Pancreas (tissue), 10 donors: ENCODE results near the gene RBFOX1. TPM values are rescaled to one million over a fixed set of nuclear protein-coding genes. Genes with fewer than 3 reads are reported as not detected.

Experiments
- ATAC-seq, 4 donors: fragments of 200-7000 bp; cut with Tn5 transposase; one replicate each; pipeline versions ENCODE4 v1.8.0 to v1.9.1; 2020; ENCODE audit warnings: mild to moderate bottlenecking in 4 of 4, moderate library complexity in 4 of 4
- DNase-seq, 6 donors: peaks; one replicate each; pipeline ENCODE4 v3.0.0-alpha.2; 2020
- FAIRE-seq: peaks from 2 replicates; lab custom pipeline; 2012; peaks lifted over from hg19 to GRCh38; lab: Jason Lieb, UNC
- H3K27ac ChIP-seq, 4 donors: fragments of 200-600 bp; sonication (generic); 1 replicate in 3 of 4; 2 replicates in 1 of 4; pipeline versions ENCODE4 v1.5.0 to v1.8.0; 2020
- H3K27me3 ChIP-seq, 4 donors: fragments of 200-600 bp; one replicate each; pipeline ENCODE4 v1.8.0; 2021
- H3K36me3 ChIP-seq, 3 donors: fragments of 200-600 bp; sonication (generic) in 1 of 3; one replicate each; pipeline versions ENCODE4 v1.5.0 to v1.8.0; 2020 to 2021
- H3K4me1 ChIP-seq, 3 donors: fragments of 200-600 bp; one replicate each; pipeline ENCODE4 v1.8.0; 2021
- H3K4me3 ChIP-seq, 4 donors: fragments of 200-600 bp; sonication (generic) in 2 of 4; one replicate each; pipeline versions ENCODE4 v1.5.0 to v1.8.0; 2020 to 2021
- H3K9me3 ChIP-seq, 4 donors: fragments of 200-600 bp; one replicate each; pipeline ENCODE4 v1.8.0; 2021
- CTCF ChIP-seq, 4 donors: fragments of 200-600 bp; sonication (generic) in 3 of 4; IDR thresholded peaks; one replicate each; pipeline versions ENCODE4 v1.5.0 to v1.8.0; 2021; ENCODE audit warnings: antibody characterized with exemption in 4 of 4
- WGBS, 2 donors: extraction: QIAGEN DNeasy Blood & Tissue Kit; methylation state at CpG; one replicate each; pipeline ENCODE4 v1.1.7; 2013; 5-methylcytosine and 5-hydroxymethylcytosine counted together
- intact Hi-C, 3 donors: fragments of 100-400 bp; cut with DNase I; formaldehyde crosslinking; loops; one replicate each; pipeline versions ENCODE4 v1.11.1 to v1.14.2; 2022
- polyA plus RNA-seq, 2 donors: library from polyadenylated mRNA; stranded (reverse); fragments of 200-250 nt; gene quantifications; one replicate each; pipeline ENCODE4 v1.2.3, GENCODE V29; 2013
- total RNA-seq, 6 donors: library from RNA; stranded (reverse); fragmentation: NEBNext Ultra II Directional in 4 of 6; extraction: Animal tissue kit (Norgen Biotek cat#: 25700) in 4 of 6; gene quantifications; one replicate each; pipeline versions ENCODE4 v1.2.1 to v1.2.4, GENCODE V29; 2021 to 2023
- donor health status: healthy with polysubstance abuse.
- donor health status: DM: no; HTN: no; CAD: no; lungs with moderate emphysema.
- donor health status: DM: no; HTN: no; CAD: no.
- donor health status: control.
- donor health status: control.
- donor health status: Bipolar disorder and iron deficiency.
- donor health status: DM: yes; HTN: yes; CAD: no.
- donor health status: DM: no; HTN: no; CAD: no.
- donor health status: DM: no; HTN: no; CAD: no.
- donor health status: DM: yes; HTN: yes; CAD: no.

The RBFOX1 gene
- total and polyA plus RNA-seq, 8 donors: 0.12 to 0.28 (median 0.15) TPM; not detected in 3

DNA sequence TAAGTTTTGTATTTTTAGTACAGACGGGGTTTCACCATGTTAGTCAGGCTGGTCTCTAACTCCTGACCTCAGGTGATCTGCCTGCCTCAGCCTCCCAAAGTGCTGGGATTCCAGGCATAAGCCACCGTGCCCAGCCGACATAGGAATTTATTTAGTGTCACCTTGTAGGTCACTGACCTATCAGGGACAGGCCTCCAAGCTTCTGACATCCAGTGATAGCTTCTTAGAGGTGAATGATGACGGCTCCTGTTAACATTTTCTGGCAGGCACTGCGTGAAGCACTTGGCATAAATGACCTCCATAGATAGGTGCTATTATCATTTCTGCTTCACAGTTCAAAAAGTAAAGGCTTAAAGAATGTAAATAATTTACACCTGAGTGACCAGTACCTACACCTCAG is 71.6 kb downstream of the RBFOX1 start:
- Histone ChIP-seq H3K4me1 (no peaks in the 10 kb centered on the region), H3K9me3 (no peaks in the 10 kb centered on the region), H3K36me3 (no peaks in the 10 kb centered on the region), H3K4me3 (no peak overlapping the region), H3K27me3 (peaks cover 0 to 11% (median 0%) of the 10 kb centered on the region in 4 donors), H3K27ac (no peak overlapping the region)
- TF ChIP-seq CTCF (IDR thresholded peaks at IDR 0.05): no peak
- 14 to 19% methylated on average over 5 of the region's 5 CpGs for WGBS, 2 donors
- DNase-seq (no peak), FAIRE-seq (no peak), ATAC-seq (no peak)
- intact Hi-C loops: no loop called here

GRCh38 chr16:7405166-7405565 is 72.5 kb downstream of the RBFOX1 start:
- no peaks in the 10 kb centered on the region for H3K9me3 ChIP-seq
- no peaks in the 10 kb centered on the region for H3K4me1 ChIP-seq
- peaks cover 0 to 10% (median 0%) of the 10 kb centered on the region in 4 donors for H3K27me3 ChIP-seq
- WGBS, 2 donors: 14 to 17% methylated on average over 16 of the region's 16 CpGs
- ATAC-seq (peak in 3 of 4 donors; percentile 84 to 89 (median 86)), DNase-seq (peak; percentile 20 to 54 (median 32)), FAIRE-seq (no peak)
- no peak overlapping the region for H3K4me3 ChIP-seq
- H3K27ac ChIP-seq: no peak overlapping the region
- H3K36me3 ChIP-seq: no peaks in the 10 kb centered on the region
- no peak for TF ChIP-seq CTCF (IDR thresholded peaks at IDR 0.05)
- intact Hi-C loops: no loop called here

DNA sequence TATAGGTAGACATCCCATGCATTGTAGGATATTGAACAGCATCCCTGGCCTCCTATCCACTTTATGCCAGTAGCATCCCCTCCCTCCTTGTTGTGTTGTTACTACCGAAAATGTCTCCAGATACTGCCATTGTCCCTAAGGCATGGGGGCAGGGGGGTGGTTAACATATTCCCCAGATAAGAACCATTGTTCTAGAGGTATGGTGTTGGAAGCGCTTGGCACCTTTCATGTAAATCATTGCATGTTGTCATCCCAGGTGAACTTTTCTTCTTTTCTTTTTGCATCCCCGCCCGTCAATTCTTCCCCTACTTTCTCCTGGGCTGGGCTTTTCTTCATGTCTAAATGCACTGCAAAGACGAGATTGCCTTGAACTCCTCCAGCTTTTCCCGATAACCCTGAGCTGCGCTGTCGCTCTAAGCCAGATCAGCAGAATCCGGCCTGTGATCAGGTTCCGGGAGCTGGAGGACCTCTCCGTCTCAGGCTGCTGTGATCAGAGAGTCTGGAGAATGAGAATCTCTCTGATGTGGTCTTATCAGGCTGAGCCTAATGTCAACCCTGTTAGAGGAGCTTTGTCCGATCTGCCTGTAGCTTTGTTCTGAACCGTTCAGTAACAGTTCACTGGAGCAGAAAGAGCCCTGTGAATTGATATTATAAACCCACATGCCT is 76.2 kb downstream of the RBFOX1 start:
- WGBS, 2 donors: 13 to 25% methylated on average over 13 of the region's 13 CpGs

GRCh38 chr16:7419441-7419840 is 86.8 kb downstream of the RBFOX1 start:
- intact Hi-C loops: no loop called here
- DNase-seq: no peak
- TF ChIP-seq CTCF (IDR thresholded peaks at IDR 0.05): no peak
- Histone ChIP-seq H3K4me1 (no peaks in the 10 kb centered on the region), H3K4me3 (no peak overlapping the region), H3K9me3 (no peaks in the 10 kb centered on the region), H3K27ac (no peak overlapping the region), H3K36me3 (no peaks in the 10 kb centered on the region), H3K27me3 (no peaks in the 10 kb centered on the region)
- no peak for FAIRE-seq
- WGBS, 2 donors: 18 to 22% methylated on average over 9 of the region's 9 CpGs
- no peak for ATAC-seq

More for the DNA sequence above, 76.2 kb downstream of the RBFOX1 start:
- Histone ChIP-seq H3K27ac (no peak overlapping the region), H3K4me3 (no peak overlapping the region), H3K9me3 (no peaks in the 10 kb centered on the region), H3K4me1 (no peaks in the 10 kb centered on the region), H3K27me3 (peaks cover 0 to 13% (median 0%) of the 10 kb centered on the region in 4 donors), H3K36me3 (no peaks in the 10 kb centered on the region)
- ATAC-seq: no peak
- intact Hi-C loops: no loop called here
- no peak for FAIRE-seq
- no peak for DNase-seq
- TF ChIP-seq CTCF (IDR thresholded peaks at IDR 0.05): no peak

- H3K9me3 ChIP-seq: no peaks in the 10 kb centered on the region
- DNase-seq (no peak), FAIRE-seq (no peak), ATAC-seq (no peak)
- H3K4me1 ChIP-seq: no peaks in the 10 kb centered on the region
- no peak for TF ChIP-seq CTCF (IDR thresholded peaks at IDR 0.05)
- 12 to 13% methylated on average over 6 of the region's 6 CpGs for WGBS, 2 donors
- H3K4me3 ChIP-seq: no peak overlapping the region
- H3K36me3 ChIP-seq: no peaks in the 10 kb centered on the region
- H3K27me3 ChIP-seq: no peaks in the 10 kb centered on the region
- intact Hi-C loops: no loop called here
- H3K27ac ChIP-seq: no peak overlapping the region
Observed at GRCh38 chr16:7420079-7420478, 87.4 kb downstream of the RBFOX1 start.
